ENCODE measurements around the gene ZNF555. TPM values are rescaled to one million over a fixed set of nuclear protein-coding genes. Genes with fewer than 3 reads are reported as not detected.

Gene ZNF555
- total and polyA plus RNA-seq, 2 of the 13 experiments (the other 11 are each of a cell fraction or from before 2014, with no cell fraction given): 5.0 to 8.0 TPM

- TF ChIP-seq ZXDC (CRISPR knock-in tag; IDR thresholded peaks at IDR 0.05) (no peak), ZNF816 (CRISPR knock-in tag; IDR thresholded peaks at IDR 0.05; ENCODE audit: borderline replicate concordance) (no peak), RERE (CRISPR knock-in tag; IDR thresholded peaks at IDR 0.05; ENCODE audit: low read depth) (no peak), ZNF709 (CRISPR knock-in tag; IDR thresholded peaks at IDR 0.05) (no peak)
Measured at GRCh38 chr19:2852598-2852997, 11.3 kb downstream of the ZNF555 start (continued).
